ENCODE data around the gene STYXL2.

DNA sequence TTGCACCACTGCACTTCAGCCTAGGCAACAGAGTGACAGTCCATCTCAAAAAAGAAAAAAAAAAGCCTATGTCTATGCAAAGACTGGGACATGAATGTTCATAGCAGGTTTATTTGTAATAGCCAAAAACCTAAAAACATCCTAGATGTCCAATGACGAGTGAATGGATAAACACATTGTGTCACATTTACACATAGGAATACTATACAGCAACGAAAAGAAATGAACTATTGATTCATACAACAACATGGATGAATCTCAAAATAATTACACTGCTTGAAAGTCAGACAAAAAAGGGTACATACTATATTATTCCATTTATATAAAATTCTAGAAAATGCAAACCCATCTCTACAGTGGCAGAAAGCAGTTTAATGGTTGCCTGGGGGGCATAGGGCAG is 7.9 kb downstream of the STYXL2 start:
- TF ChIP-seq POLR2A (IDR thresholded peaks at IDR 0.05; ENCODE audit: low read depth, low read length) (no peak), RFX5 (IDR thresholded peaks at IDR 0.05; ENCODE audit: low read depth, low read length) (no peak), MXI1 (IDR thresholded peaks at IDR 0.05; ENCODE audit: borderline replicate concordance, low read depth, low read length) (no peak), CEBPB (IDR thresholded peaks at IDR 0.05; ENCODE audit: low read depth, low read length) (no peak)
- TF ChIP-seq, protein P1, sequence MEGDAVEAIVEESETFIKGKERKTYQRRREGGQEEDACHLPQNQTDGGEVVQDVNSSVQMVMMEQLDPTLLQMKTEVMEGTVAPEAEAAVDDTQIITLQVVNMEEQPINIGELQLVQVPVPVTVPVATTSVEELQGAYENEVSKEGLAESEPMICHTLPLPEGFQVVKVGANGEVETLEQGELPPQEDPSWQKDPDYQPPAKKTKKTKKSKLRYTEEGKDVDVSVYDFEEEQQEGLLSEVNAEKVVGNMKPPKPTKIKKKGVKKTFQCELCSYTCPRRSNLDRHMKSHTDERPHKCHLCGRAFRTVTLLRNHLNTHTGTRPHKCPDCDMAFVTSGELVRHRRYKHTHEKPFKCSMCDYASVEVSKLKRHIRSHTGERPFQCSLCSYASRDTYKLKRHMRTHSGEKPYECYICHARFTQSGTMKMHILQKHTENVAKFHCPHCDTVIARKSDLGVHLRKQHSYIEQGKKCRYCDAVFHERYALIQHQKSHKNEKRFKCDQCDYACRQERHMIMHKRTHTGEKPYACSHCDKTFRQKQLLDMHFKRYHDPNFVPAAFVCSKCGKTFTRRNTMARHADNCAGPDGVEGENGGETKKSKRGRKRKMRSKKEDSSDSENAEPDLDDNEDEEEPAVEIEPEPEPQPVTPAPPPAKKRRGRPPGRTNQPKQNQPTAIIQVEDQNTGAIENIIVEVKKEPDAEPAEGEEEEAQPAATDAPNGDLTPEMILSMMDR (conservative IDR thresholded peaks at IDR 0.05; ENCODE audit: low read depth, low read length): no peak

Data from IMR-90 (cell line).